Fibroblast of mammary gland (primary cell): ENCODE data around the gene PRKG1.

Source experiments
- DNase-seq: peaks from one replicate; pipeline ENCODE4 v3.0.0-alpha.2; 2010; ENCODE audit warnings: low read depth
- H3K4me3 ChIP-seq: 2 replicates; pipeline ENCODE4 v1.5.1; 2011; ENCODE audit warnings: low read depth, mild to moderate bottlenecking, low read length, moderate library complexity; ENCODE audit not compliant: control insufficient read depth
- CTCF ChIP-seq: conservative IDR thresholded peaks from 2 replicates; pipeline ENCODE4 v1.5.1; 2011; ENCODE audit warnings: low read depth, low read length, inconsistent platforms; ENCODE audit not compliant: control insufficient read depth, insufficient read depth

Gene PRKG1

DNA sequence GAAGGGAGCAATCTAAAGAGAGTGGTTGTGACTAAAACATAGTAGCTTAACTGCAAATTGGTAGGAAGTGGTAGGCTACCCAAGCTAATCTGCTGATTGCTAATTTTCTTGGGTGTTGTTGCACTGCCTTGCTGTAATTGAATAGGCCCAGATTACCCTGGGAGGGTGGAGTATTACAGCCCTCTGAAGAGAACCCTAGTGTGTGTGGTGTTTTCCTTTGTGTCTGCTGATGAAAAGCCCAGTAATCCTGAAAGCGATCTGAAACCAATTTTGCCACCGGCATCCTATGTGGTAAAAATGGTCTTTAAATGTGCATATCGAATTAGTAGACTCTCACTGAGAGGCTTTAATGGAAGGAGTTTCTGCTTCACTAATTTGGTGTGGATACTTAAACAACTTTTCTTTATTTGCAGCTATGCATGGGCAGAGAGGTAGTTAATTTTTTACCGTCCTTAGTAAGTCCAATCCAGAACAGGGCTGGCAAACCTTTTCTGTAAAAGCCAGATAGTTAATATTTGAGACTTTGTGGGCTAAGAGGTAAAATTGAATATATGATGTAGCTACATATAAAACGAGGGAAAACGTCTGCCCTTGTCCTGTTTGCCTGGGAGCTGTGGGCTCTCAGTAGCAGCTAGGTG, 532.7 kb downstream of the PRKG1 start:
- TF ChIP-seq CTCF: no peak
- H3K4me3 ChIP-seq: no peak overlapping the region
- DNase-seq: no peak

GRCh38 chr10:51607463-51607835, 533.2 kb downstream of the PRKG1 start:
- DNase-seq: no peak
- TF ChIP-seq CTCF: no peak
- H3K4me3 ChIP-seq: no peak overlapping the region

DNA sequence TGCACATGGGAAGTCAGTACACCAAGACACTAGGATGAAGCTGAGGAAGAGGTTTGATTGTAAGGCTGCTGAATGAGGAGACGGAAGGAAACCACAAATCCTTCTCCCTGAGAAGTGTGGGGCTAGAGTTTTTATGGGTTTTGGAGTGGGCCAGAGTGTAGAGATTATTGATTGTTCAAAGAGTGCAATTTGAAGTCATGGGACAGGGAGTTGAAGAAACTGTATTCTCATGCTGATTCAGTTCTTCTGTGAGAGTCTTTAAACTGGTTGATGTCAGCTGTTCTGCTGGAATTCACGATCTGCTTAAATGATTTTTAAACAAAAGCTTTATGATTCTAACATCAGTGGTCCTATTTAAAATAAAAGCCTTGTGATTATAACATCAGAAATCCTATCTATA, 533.9 kb downstream of the PRKG1 start:
- no peak for DNase-seq
- H3K4me3 ChIP-seq: no peak overlapping the region
- TF ChIP-seq CTCF: no peak

DNA sequence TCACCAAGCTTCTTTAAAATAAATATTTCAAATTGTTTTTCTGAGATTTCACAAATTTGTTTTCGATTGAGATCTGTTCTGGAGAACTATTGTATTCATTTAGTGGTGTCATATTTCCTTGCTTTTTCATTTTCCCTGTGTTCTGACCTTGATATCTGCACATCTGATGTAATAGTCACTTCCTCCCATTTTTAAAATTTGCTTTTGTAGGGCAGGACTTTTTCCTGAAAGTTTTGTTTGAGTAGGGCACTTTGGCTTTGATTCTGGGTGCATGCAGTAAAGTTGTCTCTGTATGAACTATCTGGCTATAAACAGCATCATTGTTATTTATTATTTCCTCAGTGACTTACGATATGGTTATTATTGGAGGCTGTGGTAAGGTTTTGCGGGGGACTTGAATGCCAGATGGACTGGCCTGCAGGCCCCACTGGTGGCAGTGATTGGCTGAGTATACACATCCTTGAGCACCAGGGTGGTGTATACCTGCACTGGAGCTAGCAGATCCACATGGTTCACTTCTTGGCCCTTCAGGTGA, 541.5 kb downstream of the PRKG1 start:
- no peak for DNase-seq
- TF ChIP-seq CTCF: no peak
- no peak overlapping the region for H3K4me3 ChIP-seq

GRCh38 chr10:51617576-51618235, 543.4 kb downstream of the PRKG1 start:
- no peak for TF ChIP-seq CTCF
- no peak for DNase-seq
- no peak overlapping the region for H3K4me3 ChIP-seq

- DNase-seq: no peak
- no peak for TF ChIP-seq CTCF
- no peak overlapping the region for H3K4me3 ChIP-seq
These were observed 545.1 kb downstream of the PRKG1 start for GRCh38 chr10:51619365-51619764.

DNA sequence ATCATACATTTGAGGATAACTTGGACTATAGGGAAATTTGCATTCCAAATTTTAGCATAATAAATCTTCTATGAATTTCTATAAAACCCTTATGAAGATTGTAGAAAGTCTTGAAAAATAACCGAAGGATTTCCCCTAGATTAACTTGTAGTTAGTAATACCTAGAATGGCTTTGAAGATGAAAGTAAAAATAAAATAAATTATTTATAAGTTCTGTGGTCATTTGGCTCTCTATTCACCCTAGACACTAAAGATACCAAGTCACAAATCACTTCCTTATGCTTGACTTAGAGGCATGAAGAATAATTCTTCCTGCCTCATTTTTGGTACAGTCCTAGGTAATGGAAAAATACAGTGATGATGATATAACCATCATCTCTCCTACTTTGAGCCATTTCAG, 545.8 kb downstream of the PRKG1 start:
- H3K4me3 ChIP-seq: no peak overlapping the region
- no peak for DNase-seq
- no peak for TF ChIP-seq CTCF
